Gastrocnemius medialis (tissue), 4 donors: ENCODE measurements around the gene TSPAN17. TPM values are rescaled to one million over a fixed set of nuclear protein-coding genes. Genes with fewer than 3 reads are reported as not detected.
"Not testable (repeated sequence)": the region's sequence is repeated elsewhere in the genome, so short reads cannot be mapped to it uniquely, and the experiment has no call there.

Source experiments
- ATAC-seq, 2 donors: fragments of 150-250 bp; one replicate each; pipeline ENCODE4 v1.9.1; 2016
- DNase-seq, 2 donors: peaks; one replicate each; pipeline ENCODE4 v3.0.0-alpha.2; 2019
- H3K27ac ChIP-seq, 4 donors: fragments of 200-600 bp; sonication (generic); 1 replicate in 1 of 4; 2 replicates in 3 of 4; pipeline ENCODE4 v1.5.1; 2016 to 2018; ENCODE audit warnings: mild to moderate bottlenecking in 2 of 4, moderate library complexity in 1 of 4
- H3K27me3 ChIP-seq, 3 donors: fragments of 200-600 bp; sonication (generic) in 2 of 3; 1 replicate in 1 of 3; 2 replicates in 2 of 3; pipeline versions ENCODE4 v1.5.1 to v1.6.0; 2016 to 2019; ENCODE audit warnings: mild to moderate bottlenecking in 1 of 3, moderate library complexity in 1 of 3
- H3K36me3 ChIP-seq, 2 donors: fragments of 200-600 bp; sonication (generic) in 1 of 2; one replicate each; pipeline ENCODE4 v1.5.1; 2017 to 2018
- H3K4me1 ChIP-seq, 2 donors: fragments of 200-600 bp; sonication (generic) in 1 of 2; one replicate each; pipeline ENCODE4 v1.5.1; 2016 to 2017; ENCODE audit warnings: mild to moderate bottlenecking in 2 of 2
- H3K4me3 ChIP-seq, 4 donors: fragments of 200-600 bp; sonication (generic) in 3 of 4; 1 replicate in 1 of 4; 2 replicates in 3 of 4; pipeline ENCODE4 v1.5.1; 2016 to 2019; ENCODE audit warnings: mild to moderate bottlenecking in 2 of 4
- H3K9me3 ChIP-seq, 3 donors: fragments of 200-600 bp; sonication (generic) in 2 of 3; 1 replicate in 1 of 3; 2 replicates in 2 of 3; pipeline ENCODE4 v1.5.1; 2016 to 2019
- POLR2A ChIP-seq, 2 donors: fragments of 450-650 bp; IDR thresholded peaks; one replicate each; pipeline ENCODE4 v1.6.1; 2017; ENCODE audit warnings: antibody characterized with exemption in 2 of 2, mild to moderate bottlenecking in 2 of 2, moderate library complexity in 2 of 2
- in situ Hi-C, 4 donors: fragments of 200-750 bp; cut with MboI; loops; one replicate each; pipeline versions ENCODE4 v1.15.0 to v1.8.0; 2017; ENCODE audit warnings: low sequenced_read_pairs in 4 of 4
- intact Hi-C: fragments of 100-400 bp; cut with DNase I; formaldehyde crosslinking; loops from one replicate; pipeline ENCODE4 v1.15.1; 2023; ENCODE audit warnings: low total_unique reads
- total RNA-seq, 4 donors: library from RNA; depleted of rRNA; stranded (reverse); fragments of >200 nt; gene quantifications; one replicate each; pipeline versions ENCODE4 v1.1.0 to v1.2.3, GENCODE V29; 2016
- TF ChIP-seq, protein P1 (sequence below), 5 experiments: fragments of 450-650 bp in 3 of 5; fragments of 200-600 bp in 2 of 5; sonication (generic) in 2 of 5; IDR thresholded peaks in 4 of 5; conservative IDR thresholded peaks in 1 of 5; 1 replicate in 4 of 5; 2 replicates in 1 of 5; pipeline ENCODE4 v1.5.1; 2016 to 2019; ENCODE audit warnings: antibody characterized with exemption in 5 of 5, mild to moderate bottlenecking in 3 of 5, moderate library complexity in 3 of 5

The TSPAN17 gene, protein sequence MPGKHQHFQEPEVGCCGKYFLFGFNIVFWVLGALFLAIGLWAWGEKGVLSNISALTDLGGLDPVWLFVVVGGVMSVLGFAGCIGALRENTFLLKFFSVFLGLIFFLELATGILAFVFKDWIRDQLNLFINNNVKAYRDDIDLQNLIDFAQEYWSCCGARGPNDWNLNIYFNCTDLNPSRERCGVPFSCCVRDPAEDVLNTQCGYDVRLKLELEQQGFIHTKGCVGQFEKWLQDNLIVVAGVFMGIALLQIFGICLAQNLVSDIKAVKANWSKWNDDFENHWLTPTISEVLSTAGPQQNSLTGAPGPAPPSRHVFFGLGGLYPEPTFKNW
- 10 to 100 TPM; 13.3 to 35.7 (median 27.2) TPM for total RNA-seq

DNA sequence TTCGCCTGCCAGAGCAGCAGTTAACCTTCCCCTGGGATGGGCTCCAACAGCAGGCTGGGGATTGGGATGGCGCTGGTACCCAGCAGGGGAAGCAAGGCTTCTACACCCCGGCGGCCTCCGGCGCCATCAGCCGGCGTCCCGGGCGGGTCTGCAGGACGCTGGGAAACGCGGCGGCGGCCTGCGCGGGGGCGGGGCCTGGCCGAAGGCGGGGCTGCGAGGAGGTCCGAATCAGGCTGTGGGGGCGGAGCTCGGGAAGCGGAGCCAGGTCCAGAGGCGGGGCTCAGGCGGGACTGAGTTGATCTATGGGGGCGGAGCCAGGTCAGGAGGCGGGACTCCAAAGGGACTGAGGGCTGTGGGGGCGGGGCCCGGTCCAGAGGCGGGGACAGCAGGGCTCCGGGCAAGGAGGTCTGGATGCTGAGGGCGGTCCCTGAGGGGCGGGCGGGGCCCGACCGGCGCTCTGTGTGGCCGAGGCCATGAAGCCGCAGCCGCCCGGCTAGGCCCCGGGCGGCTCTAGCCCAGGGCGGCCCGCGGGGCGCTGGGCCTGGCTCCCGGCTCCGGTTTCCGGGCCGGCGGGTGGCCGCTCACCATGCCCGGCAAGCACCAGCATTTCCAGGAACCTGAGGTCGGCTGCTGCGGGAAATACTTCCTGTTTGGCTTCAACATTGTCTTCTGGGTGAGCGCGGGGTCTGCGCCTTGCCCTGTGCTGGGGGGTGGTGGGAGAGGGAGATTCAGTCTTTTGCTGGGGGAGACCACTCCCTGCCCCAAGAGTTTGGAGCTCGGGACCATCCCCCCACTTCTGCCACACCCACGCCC lies at the start of gene TSPAN17:
TSS of gene TSPAN17 (plus strand) at position 455 of the 813 bp plus-strand sequence. CDS start at position 587, 132 bp downstream.
- Histone ChIP-seq H3K4me1 (peaks cover 12 to 17% of the 10 kb centered on the region in 2 donors), H3K36me3 (no peaks in the 10 kb centered on the region), H3K27me3 (no peaks in the 10 kb centered on the region), H3K4me3 (peak within 1 kb of the TSS; percentile 74 to 87 (median 80)), H3K27ac (peak within 1 kb of the TSS; percentile 77 to 85 (median 83)), H3K9me3 (no peaks in the 10 kb centered on the region)
- peak; percentile 95 to 96 for ATAC-seq
- peak; percentile 100 for DNase-seq
- peak; percentile 65 to 67 for TF ChIP-seq POLR2A (IDR thresholded peaks at IDR 0.05)
- TF ChIP-seq, protein P1, sequence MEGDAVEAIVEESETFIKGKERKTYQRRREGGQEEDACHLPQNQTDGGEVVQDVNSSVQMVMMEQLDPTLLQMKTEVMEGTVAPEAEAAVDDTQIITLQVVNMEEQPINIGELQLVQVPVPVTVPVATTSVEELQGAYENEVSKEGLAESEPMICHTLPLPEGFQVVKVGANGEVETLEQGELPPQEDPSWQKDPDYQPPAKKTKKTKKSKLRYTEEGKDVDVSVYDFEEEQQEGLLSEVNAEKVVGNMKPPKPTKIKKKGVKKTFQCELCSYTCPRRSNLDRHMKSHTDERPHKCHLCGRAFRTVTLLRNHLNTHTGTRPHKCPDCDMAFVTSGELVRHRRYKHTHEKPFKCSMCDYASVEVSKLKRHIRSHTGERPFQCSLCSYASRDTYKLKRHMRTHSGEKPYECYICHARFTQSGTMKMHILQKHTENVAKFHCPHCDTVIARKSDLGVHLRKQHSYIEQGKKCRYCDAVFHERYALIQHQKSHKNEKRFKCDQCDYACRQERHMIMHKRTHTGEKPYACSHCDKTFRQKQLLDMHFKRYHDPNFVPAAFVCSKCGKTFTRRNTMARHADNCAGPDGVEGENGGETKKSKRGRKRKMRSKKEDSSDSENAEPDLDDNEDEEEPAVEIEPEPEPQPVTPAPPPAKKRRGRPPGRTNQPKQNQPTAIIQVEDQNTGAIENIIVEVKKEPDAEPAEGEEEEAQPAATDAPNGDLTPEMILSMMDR (IDR thresholded peaks at IDR 0.05 in 4 of 5, conservative IDR thresholded peaks at IDR 0.05 in 1 of 5) = peak in 4 of 5 experiments; percentile 25 to 58 (median 48)
- intact Hi-C loops (loop anchor here (1.0 to 10.0 kb wide), 5 partner anchors 36 to 262 kb away; partner anchors contain the start of genes CLTB, HIGD2A and NOP16), in situ Hi-C loops (no loop called here)

DNA sequence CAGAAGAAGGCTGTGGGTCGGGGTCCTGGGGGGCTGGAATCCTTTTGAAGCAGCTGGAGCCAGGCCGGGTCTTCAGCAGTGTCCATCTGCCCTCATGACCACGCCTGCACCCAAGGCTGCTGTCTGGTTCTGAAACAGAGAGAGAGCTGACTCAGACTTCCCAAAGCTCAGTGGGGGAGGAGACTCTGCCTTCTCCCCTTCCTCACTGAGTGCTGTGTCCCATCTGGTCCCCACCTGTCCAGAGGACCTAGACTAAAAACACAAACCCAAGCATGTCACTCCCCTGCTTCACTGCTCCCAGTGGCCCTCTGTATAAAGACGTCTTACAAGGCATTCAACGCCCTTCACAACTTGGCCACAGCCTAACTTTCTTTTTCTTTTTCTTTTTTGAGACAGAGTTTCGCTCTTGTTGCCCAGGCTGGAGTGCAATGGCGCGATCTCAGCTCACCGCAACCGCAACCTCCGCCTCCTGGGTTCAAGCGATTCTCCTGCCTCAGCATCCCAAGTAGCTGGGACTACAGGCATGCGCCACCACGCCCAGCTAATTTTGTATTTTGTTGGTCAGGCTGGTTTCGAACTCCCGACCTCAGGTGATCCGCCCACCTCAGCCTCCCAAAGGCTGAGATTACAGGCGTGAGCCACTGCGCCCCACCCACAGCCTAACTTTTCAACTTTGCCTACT lies 47.4 kb upstream of the TSPAN17 start:
- H3K27me3 ChIP-seq, ATAC-seq, DNase-seq, H3K36me3 ChIP-seq, intact Hi-C loops, H3K9me3 ChIP-seq, H3K4me1 ChIP-seq, in situ Hi-C loops, H3K27ac ChIP-seq, H3K4me3 ChIP-seq: not testable (repeated sequence)

DNA sequence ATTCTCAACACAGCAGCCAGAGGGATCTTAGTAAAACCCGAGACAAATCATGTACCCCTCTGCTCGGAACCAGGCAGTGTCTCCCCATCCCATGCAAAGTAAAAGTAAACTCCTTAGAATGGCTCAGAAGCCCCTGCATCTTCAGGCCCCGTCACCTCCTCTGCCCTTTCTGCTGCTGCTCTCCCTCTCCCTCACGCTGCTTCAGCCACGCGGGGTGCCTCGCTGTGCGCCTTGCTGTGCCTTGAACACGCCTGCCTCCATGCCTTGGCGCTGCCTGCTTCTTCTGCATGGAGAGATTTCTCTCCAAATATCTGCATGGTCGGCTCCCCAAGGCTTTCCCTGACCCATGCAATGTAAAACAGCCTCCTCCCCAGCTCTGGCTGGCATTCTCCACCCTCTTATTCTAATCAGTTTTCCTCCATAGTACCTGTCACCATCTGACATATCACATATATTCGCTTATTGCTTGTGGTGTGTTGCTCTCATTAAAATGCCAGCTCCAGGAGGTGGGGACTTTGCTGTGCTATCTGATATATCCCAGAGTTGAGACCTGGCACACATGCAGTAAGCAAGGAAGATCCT lies 45.3 kb upstream of the TSPAN17 start:
- Histone ChIP-seq H3K4me3 (no peak overlapping the region), H3K36me3 (no peaks in the 10 kb centered on the region), H3K4me1 (no peaks in the 10 kb centered on the region), H3K27me3 (peaks cover 0 to 2% (median 0%) of the 10 kb centered on the region in 3 donors), H3K9me3 (no peaks in the 10 kb centered on the region), H3K27ac (no peak overlapping the region)
- no peak for TF ChIP-seq POLR2A (IDR thresholded peaks at IDR 0.05)
- TF ChIP-seq, protein P1 (IDR thresholded peaks at IDR 0.05 in 4 of 5, conservative IDR thresholded peaks at IDR 0.05 in 1 of 5) = no peak
- intact Hi-C loops = no loop called here
- in situ Hi-C loops = no loop called here
- DNase-seq (no peak), ATAC-seq (no peak)

DNA sequence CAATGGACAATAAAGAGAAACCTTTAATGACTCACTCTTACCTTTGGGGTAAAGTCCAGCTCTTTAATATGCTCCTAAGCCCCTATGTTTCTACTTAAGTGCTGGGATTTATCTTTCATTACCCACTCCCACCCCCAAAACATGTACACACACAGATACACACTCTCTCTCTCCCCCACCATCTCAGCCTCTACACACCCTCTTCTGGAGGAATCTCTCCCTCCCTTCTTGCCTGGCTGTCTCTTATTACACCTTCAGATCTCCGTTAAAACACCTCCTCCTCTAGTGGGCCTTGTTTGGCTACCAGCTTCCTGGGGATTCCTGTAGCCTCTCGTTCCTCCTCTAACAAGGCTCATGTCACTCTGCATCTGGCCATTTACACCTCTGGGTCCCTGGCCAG lies 44.2 kb upstream of the TSPAN17 start:
- TF ChIP-seq, protein P1 (IDR thresholded peaks at IDR 0.05 in 4 of 5, conservative IDR thresholded peaks at IDR 0.05 in 1 of 5) = no peak
- TF ChIP-seq POLR2A (IDR thresholded peaks at IDR 0.05) = no peak
- Histone ChIP-seq H3K27me3 (peaks cover 0 to 1% (median 0%) of the 10 kb centered on the region in 3 donors), H3K4me1 (no peaks in the 10 kb centered on the region), H3K27ac (no peak overlapping the region), H3K4me3 (no peak overlapping the region), H3K9me3 (no peaks in the 10 kb centered on the region), H3K36me3 (no peaks in the 10 kb centered on the region)
- intact Hi-C loops = no loop called here
- DNase-seq (no peak), ATAC-seq (no peak)
- in situ Hi-C loops = no loop called here
